SK-N-SH (cell line): Measurements from ENCODE around the gene CREB3L1. TPM values are rescaled to one million over a fixed set of nuclear protein-coding genes. Genes with fewer than 3 reads are reported as not detected.
A peak's percentile ranks its signal among the peaks of the same experiment; 100 is the strongest.

Source experiments
- CTCF ChIA-PET: fragments of 300-600, 350-600 bp; formaldehyde crosslinking; extraction: SDS; loops from one replicate; lab custom pipeline; 2021; lab: Yijun Ruan, JAX
- POLR2A ChIA-PET: fragments of 350-600 bp; sonication (Branson Sonifier 250); formaldehyde crosslinking; extraction: SDS; loops from one replicate; lab custom pipeline; 2020; ENCODE audit warnings: antibody characterized with exemption, inconsistent platforms; lab: Yijun Ruan, JAX
- DNase-seq: peaks from one replicate; pipeline ENCODE4 v3.0.0; 2012
- H2AFZ ChIP-seq: fragments of 200-600 bp; sonication (generic); 2 replicates; pipeline ENCODE4 v1.8.1; 2016; ENCODE audit warnings: antibody characterized with exemption, mild to moderate bottlenecking, low read depth
- H3F3A ChIP-seq: fragments of 200-600 bp; sonication (generic); replicated peaks from 2 replicates; pipeline ENCODE3; 2016; ENCODE audit warnings: antibody characterized with exemption, mild to moderate bottlenecking; ENCODE audit not compliant: insufficient read depth
- H3K27ac ChIP-seq, 2 experiments: fragments of 200-500 bp in 1 of 2; fragments of 200-600 bp in 1 of 2; sonication (Bioruptor generic) in 1 of 2; sonication (generic), shearing (Covaris generic) in 1 of 2; 2 replicates each; pipeline versions ENCODE4 v1.5.1 to v1.6.1; 2014 to 2016; ENCODE audit warnings: low read depth in 2 of 2, inconsistent platforms in 1 of 2, low read length in 1 of 2, mild to moderate bottlenecking in 1 of 2, mixed read lengths in 1 of 2
- H3K27me3 ChIP-seq: fragments of 200-600 bp; sonication (generic), shearing (Covaris generic); 2 replicates; pipeline ENCODE4 v1.6.1; 2016; ENCODE audit warnings: mixed run types; ENCODE audit not compliant: insufficient read depth
- H3K36me3 ChIP-seq, 2 experiments: fragments of 200-500 bp in 1 of 2; fragments of 200-600 bp in 1 of 2; sonication (Bioruptor generic) in 1 of 2; sonication (generic) in 1 of 2; replicated peaks in 1 of 2; 2 replicates each; pipeline versions ENCODE3 to v1.5.1; 2014 to 2016; ENCODE audit warnings: low read length in 1 of 2, mild to moderate bottlenecking in 1 of 2; ENCODE audit not compliant: insufficient read depth in 2 of 2, control insufficient read depth in 1 of 2
- H3K4me1 ChIP-seq, 2 experiments: fragments of 200-500 bp in 1 of 2; fragments of 200-600 bp in 1 of 2; sonication (Bioruptor generic) in 1 of 2; sonication (generic), shearing (Covaris generic) in 1 of 2; 2 replicates each; pipeline versions ENCODE4 v1.5.1 to v1.6.1; 2014 to 2016; ENCODE audit warnings: low read depth in 1 of 2, low read length in 1 of 2, mixed run types in 1 of 2; ENCODE audit not compliant: insufficient read depth in 2 of 2, control insufficient read depth in 1 of 2
- H3K4me2 ChIP-seq: fragments of 200-600 bp; sonication (generic), shearing (Covaris generic); 2 replicates; pipeline ENCODE4 v1.6.1; 2017; ENCODE audit warnings: mixed run types
- H3K4me3 ChIP-seq, 2 experiments: fragments of 200-500 bp in 1 of 2; fragments of 200-600 bp in 1 of 2; sonication (Bioruptor generic) in 1 of 2; sonication (generic), shearing (Covaris generic) in 1 of 2; 2 replicates each; pipeline versions ENCODE4 v1.5.1 to v1.8.1; 2014 to 2016; ENCODE audit warnings: low read depth in 2 of 2, inconsistent platforms in 1 of 2, low read length in 1 of 2, mild to moderate bottlenecking in 1 of 2, mixed read lengths in 1 of 2, moderate library complexity in 1 of 2
- H3K79me2 ChIP-seq: fragments of 200-600 bp; sonication (generic); 2 replicates; pipeline ENCODE4 v1.8.1; 2017; ENCODE audit warnings: mild to moderate bottlenecking; ENCODE audit not compliant: insufficient read depth
- H3K9ac ChIP-seq: fragments of 200-600 bp; sonication (generic); 2 replicates; pipeline ENCODE4 v1.6.1; 2017; ENCODE audit warnings: mixed run types
- H3K9me2 ChIP-seq: fragments of 200-600 bp; sonication (generic); 2 replicates; pipeline ENCODE4 v1.6.1; 2017; ENCODE audit warnings: mixed run types
- H3K9me3 ChIP-seq: fragments of 200-600 bp; sonication (generic); 2 replicates; pipeline ENCODE4 v1.6.1; 2017; ENCODE audit warnings: mixed run types, mild to moderate bottlenecking, moderate library complexity
- H4K20me1 ChIP-seq: fragments of 200-600 bp; sonication (generic); 2 replicates; pipeline ENCODE4 v1.6.1; 2017; ENCODE audit warnings: mild to moderate bottlenecking, mixed run types; ENCODE audit not compliant: insufficient read depth
- CTCF ChIP-seq: fragments of 200-600 bp; sonication (generic); IDR thresholded peaks from 2 replicates; pipeline ENCODE4 v1.6.1; 2017; ENCODE audit warnings: antibody characterized with exemption, mild to moderate bottlenecking, moderate library complexity
- ELF1 ChIP-seq: IDR thresholded peaks from 2 replicates; pipeline ENCODE4 v1.4.0; 2012
- EZH2phosphoT487 ChIP-seq: fragments of 200-600 bp; sonication (generic); IDR thresholded peaks from 2 replicates; pipeline ENCODE4 v1.6.1; 2017; ENCODE audit warnings: low read depth, mixed run types, mild to moderate bottlenecking, antibody characterized with exemption, moderate library complexity, borderline replicate concordance
- FOSL2 ChIP-seq: IDR thresholded peaks from 2 replicates; pipeline ENCODE4 v1.4.0; 2012; ENCODE audit warnings: low read depth, mild to moderate bottlenecking, moderate library complexity, borderline replicate concordance
- FOXM1 ChIP-seq: IDR thresholded peaks from 2 replicates; pipeline ENCODE4 v1.4.0; 2012; ENCODE audit warnings: low read depth, mild to moderate bottlenecking
- MEF2A ChIP-seq: IDR thresholded peaks from 2 replicates; pipeline ENCODE4 v1.4.0; 2012; ENCODE audit warnings: low read depth, borderline replicate concordance
- NRF1 ChIP-seq: IDR thresholded peaks from 2 replicates; pipeline ENCODE4 v1.6.1; 2012; ENCODE audit warnings: low read depth, mild to moderate bottlenecking, low read length
- POLR2AphosphoS5 ChIP-seq: IDR thresholded peaks from 2 replicates; pipeline ENCODE4 v1.6.1; 2012; ENCODE audit warnings: low read depth, low read length
- RXRA ChIP-seq: IDR thresholded peaks from 2 replicates; pipeline ENCODE4 v1.4.0; 2012; ENCODE audit warnings: low read depth, mild to moderate bottlenecking, borderline replicate concordance
- SMC3 ChIP-seq: IDR thresholded peaks from 2 replicates; pipeline ENCODE4 v1.6.1; 2012; ENCODE audit warnings: low read depth, low read length, improper control_type of control experiment
- TAF1 ChIP-seq: IDR thresholded peaks from 2 replicates; pipeline ENCODE4 v1.6.1; 2012; ENCODE audit warnings: low read depth, mild to moderate bottlenecking, low read length, moderate library complexity, borderline replicate concordance
- TCF12 ChIP-seq: IDR thresholded peaks from 2 replicates; pipeline ENCODE4 v1.4.0; 2012
- TEAD4 ChIP-seq: IDR thresholded peaks from 2 replicates; pipeline ENCODE4 v1.4.0; 2012; ENCODE audit warnings: mild to moderate bottlenecking, borderline replicate concordance; ENCODE audit not compliant: insufficient read depth
- USF1 ChIP-seq: IDR thresholded peaks from 2 replicates; pipeline ENCODE4 v1.4.0; 2012; ENCODE audit warnings: low read depth, borderline replicate concordance
- YY1 ChIP-seq: IDR thresholded peaks from 2 replicates; pipeline ENCODE4 v1.4.0; 2012; ENCODE audit warnings: low read depth, mild to moderate bottlenecking
- WGBS: methylation state at CpG from one replicate; pipeline ENCODE4 v1.1.6; 2017; ENCODE audit warnings: low lambda C conversion rate; 5-methylcytosine and 5-hydroxymethylcytosine counted together
- polyA plus RNA-seq, 3 experiments: library from polyadenylated mRNA; depleted of rRNA; stranded (reverse); fragments of >200 nt; gene quantifications; 2 replicates each; pipeline ENCODE4 v1.2.3, GENCODE V29; 2012
- TF ChIP-seq, protein P1 (sequence below): IDR thresholded peaks from 2 replicates; pipeline ENCODE4 v1.4.0; 2012; ENCODE audit warnings: low read depth

CREB3L1 gene
- polyA plus RNA-seq, 1 of the 3 experiments (the other 2 are of a cell fraction) = 14.0 TPM

DNA sequence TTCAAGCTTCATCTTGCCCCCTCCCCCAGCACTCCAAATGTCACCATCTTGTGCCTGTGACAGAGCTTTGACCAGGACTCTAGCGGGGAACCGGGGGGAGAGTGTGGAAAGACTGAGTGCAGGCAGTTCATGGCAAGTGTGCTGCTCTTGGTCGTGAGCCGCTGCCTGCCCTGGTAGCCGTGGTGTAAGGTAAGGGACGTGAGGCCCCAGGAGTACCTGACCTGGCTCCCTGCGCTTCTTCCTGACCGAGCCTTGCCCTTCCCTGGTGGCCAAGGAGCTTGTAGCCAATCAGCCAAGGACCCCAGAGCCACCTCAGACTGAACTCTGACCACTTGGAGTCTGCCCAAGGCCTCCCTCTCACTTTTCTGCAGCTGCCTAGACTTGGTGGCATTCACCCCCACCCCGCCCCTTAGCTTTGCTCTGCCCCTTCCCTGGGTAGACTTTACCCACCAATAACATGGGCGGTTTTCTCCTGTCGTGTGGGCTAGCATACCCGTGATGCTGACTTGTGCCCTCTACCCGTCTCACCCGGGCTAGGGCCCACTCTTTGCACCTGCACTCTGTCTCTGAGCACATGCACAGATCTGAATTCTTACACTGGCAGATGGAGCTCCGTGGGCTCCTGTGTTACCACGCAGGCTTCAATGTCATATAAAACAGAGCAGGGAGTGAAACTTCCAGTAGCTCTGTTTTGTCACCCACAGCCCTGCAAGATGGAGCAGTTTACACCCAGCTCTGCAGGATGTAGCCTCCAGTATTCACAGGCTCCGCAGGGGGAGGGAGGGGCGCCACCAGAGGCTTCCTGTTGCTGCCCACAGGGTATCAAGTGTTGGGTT lies 71.3 kb downstream of the CREB3L1 start:
- 85% methylated on average over 13 of the region's 18 CpGs for WGBS
- no peaks in the 10 kb centered on the region for H3K9me2 ChIP-seq
- ChIA-PET CTCF (interaction anchor here (0.8 to 17.7 kb wide), 9 partner anchors 16 to 212 kb away, joined by 3 to 423 read pairs (median 4); partner anchors contain the start of gene CHRM4), POLR2A (no interaction called here)
- H3K79me2 ChIP-seq = peaks cover 60% of the 10 kb centered on the region
- peaks cover 31% of the 10 kb centered on the region; the same call in 1 of the 2 replicates for H4K20me1 ChIP-seq
- no peaks in the 10 kb centered on the region for H3F3A ChIP-seq
- H3K27me3 ChIP-seq = no peaks in the 10 kb centered on the region
- H3K4me2 ChIP-seq = peak overlapping the region; percentile 99
- no peaks in the 10 kb centered on the region for H3K9me3 ChIP-seq
- H3K4me3 ChIP-seq = peak overlapping the region; percentile 82 to 86; a peak in 3 of 4 replicates
- no peak for DNase-seq
- peaks cover 0 to 3% of the 10 kb centered on the region in 2 experiments for H3K36me3 ChIP-seq
- peaks cover 17 to 19% of the 10 kb centered on the region in 2 experiments; a peak in 3 of 4 replicates for H3K4me1 ChIP-seq
- H3K27ac ChIP-seq = no peak overlapping the region
- no peak overlapping the region for H2AFZ ChIP-seq
- peak overlapping the region; percentile 78; the same call in 1 of the 2 replicates for H3K9ac ChIP-seq
- no peak for TF ChIP-seq TAF1
- TF ChIP-seq MEF2A = no peak
- no peak for TF ChIP-seq NRF1
- TF ChIP-seq, all 33 proteins: peak for 0

GRCh38 chr11:46350695-46351094 lies 73.2 kb downstream of the CREB3L1 start:
- no peaks in the 10 kb centered on the region for H3F3A ChIP-seq
- H3K4me3 ChIP-seq = no peak overlapping the region
- WGBS = 80% methylated on average over 3 of the region's 3 CpGs
- no peaks in the 10 kb centered on the region for H3K9me2 ChIP-seq
- H3K27ac ChIP-seq = no peak overlapping the region
- H3K9me3 ChIP-seq = no peaks in the 10 kb centered on the region
- H3K9ac ChIP-seq = no peak overlapping the region
- no peak overlapping the region for H2AFZ ChIP-seq
- peaks cover 3 to 5% of the 10 kb centered on the region in 2 experiments for H3K36me3 ChIP-seq
- no peaks in the 10 kb centered on the region for H3K27me3 ChIP-seq
- POLR2A ChIA-PET = interaction anchor here (1.1 kb wide), 1 partner anchor 56 kb away, joined by 3 read pairs; no protein-coding TSS in a partner anchor
- peaks cover 17 to 19% of the 10 kb centered on the region in 2 experiments; a peak in 3 of 4 replicates for H3K4me1 ChIP-seq
- CTCF ChIA-PET = interaction anchor here (0.5 to 17.7 kb wide), 10 partner anchors 12 to 137 kb away, joined by 3 to 423 read pairs (median 8); partner anchors contain the start of gene CHRM4
- DNase-seq = no peak
- peaks cover 78% of the 10 kb centered on the region for H3K79me2 ChIP-seq
- TF ChIP-seq TCF12 (no peak), SMC3 (no peak), RXRA (no peak), TAF1 (no peak), MEF2A (no peak), FOSL2 (no peak), POLR2AphosphoS5 (no peak), USF1 (no peak), TEAD4 (no peak), EZH2phosphoT487 (no peak), ELF1 (no peak), FOXM1 (no peak), CTCF (no peak), YY1 (no peak)
- TF ChIP-seq, protein P1, sequence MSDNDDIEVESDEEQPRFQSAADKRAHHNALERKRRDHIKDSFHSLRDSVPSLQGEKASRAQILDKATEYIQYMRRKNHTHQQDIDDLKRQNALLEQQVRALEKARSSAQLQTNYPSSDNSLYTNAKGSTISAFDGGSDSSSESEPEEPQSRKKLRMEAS = no peak
- H3K4me2 ChIP-seq = no peak overlapping the region
- peaks cover 31% of the 10 kb centered on the region; the same call in 1 of the 2 replicates for H4K20me1 ChIP-seq
